Activated CD8-positive, alpha-beta memory T cell treated with anti-CD3 and anti-CD28 coated beads for 24 hours (primary cell): ENCODE data around the gene CD101.

Experiments used
- DNase-seq: peaks from one replicate; pipeline ENCODE4 v3.0.0-alpha.2; 2020

Gene CD101

GRCh38 chr1:117059678-117060440 is 58.3 kb downstream of the CD101 start, which contains the start of gene TTF2:
TTF2 (plus strand) TSS chr1:117060326; CDS start chr1:117060347, 21 bp downstream.
- peak; percentile 95 for DNase-seq

- no peak for DNase-seq
Measured at GRCh38 chr1:117060441-117061317, 59.1 kb downstream of the CD101 start.

- no peak for DNase-seq
Measured at GRCh38 chr1:117061986-117062415, 60.4 kb downstream of the CD101 start.

- DNase-seq, result no peak
Measured at GRCh38 chr1:117066367-117066766, 64.8 kb downstream of the CD101 start.

- no peak for DNase-seq
Measured at GRCh38 chr1:117067533-117068370, 66.2 kb downstream of the CD101 start.

GRCh38 chr1:117068580-117068979 is 67.0 kb downstream of the CD101 start:
- DNase-seq, result no peak

- no peak for DNase-seq
Measured at GRCh38 chr1:117069220-117069844, 67.8 kb downstream of the CD101 start.

- DNase-seq, result no peak
Measured at GRCh38 chr1:117070124-117070523, 68.6 kb downstream of the CD101 start.

GRCh38 chr1:117076648-117077047 is 75.1 kb downstream of the CD101 start:
- DNase-seq, result no peak

- DNase-seq, result no peak
Measured at GRCh38 chr1:117077267-117077666, 75.7 kb downstream of the CD101 start.

- DNase-seq, result no peak
Measured at GRCh38 chr1:117079737-117080136, 78.2 kb downstream of the CD101 start.

- no peak for DNase-seq
Measured at GRCh38 chr1:117084231-117084630, 82.7 kb downstream of the CD101 start.
